Measurements from ENCODE around the gene UPP2.

DNA sequence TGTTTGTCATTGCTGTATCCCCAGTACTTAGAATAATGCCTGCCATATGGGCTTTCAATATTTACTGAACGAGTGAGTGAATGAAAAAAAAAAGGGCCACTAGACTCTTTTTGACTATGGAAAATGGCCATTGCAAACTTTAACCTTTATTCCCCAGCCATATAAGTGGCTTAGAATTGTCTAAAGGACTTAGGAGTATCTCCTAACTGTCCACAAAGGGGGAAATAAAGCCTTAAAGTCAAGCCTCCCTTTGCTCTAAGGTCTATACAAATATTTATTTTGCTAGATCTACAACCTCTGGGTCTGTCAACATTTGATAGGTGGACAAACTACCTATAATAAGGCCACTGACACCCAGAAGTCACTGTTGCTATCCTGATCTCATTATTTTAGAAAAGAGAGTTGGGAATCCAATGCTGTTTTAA, 25.7 kb downstream of the UPP2 start:
- TF ChIP-seq POLR2AphosphoS5 (IDR thresholded peaks at IDR 0.05) (no peak), EZH2 (IDR thresholded peaks at IDR 0.05; ENCODE audit: borderline replicate concordance, insufficient read depth, low read length, poor library complexity, severe bottlenecking) (no peak), CTCF (IDR thresholded peaks at IDR 0.05; ENCODE audit: poor library complexity, severe bottlenecking) (no peak), MXI1 (conservative IDR thresholded peaks at IDR 0.05; ENCODE audit: poor library complexity, severe bottlenecking) (no peak), RAD21 (conservative IDR thresholded peaks at IDR 0.05) (no peak), TAF1 (IDR thresholded peaks at IDR 0.05; ENCODE audit: low read depth) (no peak), EP300 (conservative IDR thresholded peaks at IDR 0.05; ENCODE audit: poor library complexity, severe bottlenecking) (no peak), SMC3 (conservative IDR thresholded peaks at IDR 0.05; ENCODE audit: poor library complexity) (no peak)
- TF ChIP-seq, protein P1, sequence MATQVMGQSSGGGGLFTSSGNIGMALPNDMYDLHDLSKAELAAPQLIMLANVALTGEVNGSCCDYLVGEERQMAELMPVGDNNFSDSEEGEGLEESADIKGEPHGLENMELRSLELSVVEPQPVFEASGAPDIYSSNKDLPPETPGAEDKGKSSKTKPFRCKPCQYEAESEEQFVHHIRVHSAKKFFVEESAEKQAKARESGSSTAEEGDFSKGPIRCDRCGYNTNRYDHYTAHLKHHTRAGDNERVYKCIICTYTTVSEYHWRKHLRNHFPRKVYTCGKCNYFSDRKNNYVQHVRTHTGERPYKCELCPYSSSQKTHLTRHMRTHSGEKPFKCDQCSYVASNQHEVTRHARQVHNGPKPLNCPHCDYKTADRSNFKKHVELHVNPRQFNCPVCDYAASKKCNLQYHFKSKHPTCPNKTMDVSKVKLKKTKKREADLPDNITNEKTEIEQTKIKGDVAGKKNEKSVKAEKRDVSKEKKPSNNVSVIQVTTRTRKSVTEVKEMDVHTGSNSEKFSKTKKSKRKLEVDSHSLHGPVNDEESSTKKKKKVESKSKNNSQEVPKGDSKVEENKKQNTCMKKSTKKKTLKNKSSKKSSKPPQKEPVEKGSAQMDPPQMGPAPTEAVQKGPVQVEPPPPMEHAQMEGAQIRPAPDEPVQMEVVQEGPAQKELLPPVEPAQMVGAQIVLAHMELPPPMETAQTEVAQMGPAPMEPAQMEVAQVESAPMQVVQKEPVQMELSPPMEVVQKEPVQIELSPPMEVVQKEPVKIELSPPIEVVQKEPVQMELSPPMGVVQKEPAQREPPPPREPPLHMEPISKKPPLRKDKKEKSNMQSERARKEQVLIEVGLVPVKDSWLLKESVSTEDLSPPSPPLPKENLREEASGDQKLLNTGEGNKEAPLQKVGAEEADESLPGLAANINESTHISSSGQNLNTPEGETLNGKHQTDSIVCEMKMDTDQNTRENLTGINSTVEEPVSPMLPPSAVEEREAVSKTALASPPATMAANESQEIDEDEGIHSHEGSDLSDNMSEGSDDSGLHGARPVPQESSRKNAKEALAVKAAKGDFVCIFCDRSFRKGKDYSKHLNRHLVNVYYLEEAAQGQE (IDR thresholded peaks at IDR 0.05; ENCODE audit: borderline replicate concordance): no peak
